HepG2 (cell line): ENCODE measurements around the gene ITGB7. TPM values are rescaled to one million over a fixed set of nuclear protein-coding genes. Genes with fewer than 3 reads are reported as not detected.

Experiments
- DNMT3B ChIP-seq: conservative IDR thresholded peaks from 2 replicates; pipeline ENCODE4 v1.6.1; 2016; ENCODE audit warnings: missing biosample characterization, control low read depth
- DR1 ChIP-seq: sonication (generic); formaldehyde crosslinking; IDR thresholded peaks from 2 replicates; pipeline ENCODE4 v1.8.0; 2021; ENCODE audit warnings: mild to moderate bottlenecking, missing genetic modification reagents, inconsistent platforms
- HHEX ChIP-seq: IDR thresholded peaks from 2 replicates; pipeline ENCODE4 v1.6.1; 2016; ENCODE audit warnings: control low read depth
- HIVEP1 ChIP-seq: sonication (generic); formaldehyde crosslinking; IDR thresholded peaks from 2 replicates; pipeline ENCODE4 v1.4.0; 2020; ENCODE audit warnings: mild to moderate bottlenecking, missing genetic modification reagents
- KMT2B ChIP-seq: IDR thresholded peaks from 2 replicates; pipeline ENCODE4 v1.6.1; 2016; ENCODE audit warnings: missing genetic modification reagents, missing compliant biosample characterization
- NFYC ChIP-seq: IDR thresholded peaks from 2 replicates; pipeline ENCODE4 v1.6.1; 2016; ENCODE audit warnings: missing genetic modification reagents, missing compliant biosample characterization
- RBAK ChIP-seq: sonication (generic); formaldehyde crosslinking; IDR thresholded peaks from 2 replicates; pipeline ENCODE4 v1.5.1; 2020; ENCODE audit warnings: mild to moderate bottlenecking, missing genetic modification reagents
- RFX5 ChIP-seq: IDR thresholded peaks from 2 replicates; pipeline ENCODE4 v1.6.1; 2011; ENCODE audit warnings: low read depth, low read length, improper control_type of control experiment
- RXRA ChIP-seq: sonication (generic); formaldehyde crosslinking; IDR thresholded peaks from 2 replicates; pipeline ENCODE4 v1.5.1; 2020; ENCODE audit warnings: missing genetic modification reagents
- SNAI1 ChIP-seq: sonication (generic); formaldehyde crosslinking; IDR thresholded peaks from 2 replicates; pipeline ENCODE4 v1.5.0; 2020; ENCODE audit warnings: mild to moderate bottlenecking, missing genetic modification reagents, borderline replicate concordance
- STAG1 ChIP-seq: sonication (generic); formaldehyde crosslinking; IDR thresholded peaks from 2 replicates; pipeline ENCODE4 v1.4.0; 2020; ENCODE audit warnings: missing genetic modification reagents
- TOE1 ChIP-seq: sonication (generic); formaldehyde crosslinking; IDR thresholded peaks from 2 replicates; pipeline ENCODE4 v1.4.0; 2020; ENCODE audit warnings: mild to moderate bottlenecking, missing genetic modification reagents
- ZMAT3 ChIP-seq: sonication (generic); formaldehyde crosslinking; conservative IDR thresholded peaks from 2 replicates; pipeline ENCODE4 v1.7.0; 2021; ENCODE audit warnings: missing genetic modification reagents
- ZNF160 ChIP-seq: sonication (generic); formaldehyde crosslinking; IDR thresholded peaks from 2 replicates; pipeline ENCODE4 v1.8.0; 2022; ENCODE audit warnings: mild to moderate bottlenecking, inconsistent platforms, missing genetic modification reagents
- ZNF17 ChIP-seq: sonication (generic); formaldehyde crosslinking; IDR thresholded peaks from 2 replicates; pipeline ENCODE4 v1.5.0; 2020; ENCODE audit warnings: mild to moderate bottlenecking, missing genetic modification reagents
- ZNF282 ChIP-seq: fragments of 450-650 bp; IDR thresholded peaks from 2 replicates; pipeline ENCODE4 v1.6.1; 2018; ENCODE audit not compliant: partially characterized antibody
- ZNF777 ChIP-seq: sonication (generic); formaldehyde crosslinking; IDR thresholded peaks from 2 replicates; pipeline ENCODE4 v1.4.0; 2020; ENCODE audit warnings: missing genetic modification reagents
- polyA plus RNA-seq, 8 experiments: library from polyadenylated mRNA; depleted of rRNA in 3 of 8; stranded (reverse) in 7 of 8; unstranded in 1 of 8; fragments of >200 nt; fragmentation: Illumina TruSeq in 4 of 8; extraction: Trizol in 4 of 8; gene quantifications; 2 replicates each; pipeline versions ENCODE4 v1.2.1 to v1.2.3, GENCODE V29; 2011 to 2016; ENCODE audit warnings: low read depth in 4 of 8, missing spikeins in 1 of 8, mixed read lengths in 1 of 8; ENCODE audit not compliant: insufficient read depth in 1 of 8
- total RNA-seq, 5 experiments: library from RNA; depleted of rRNA; stranded (reverse); fragments of >200 nt; fragmentation: Illumina TruSeq; extraction: Trizol; gene quantifications; 2 replicates each; pipeline ENCODE4 v1.2.3, GENCODE V29; 2016; ENCODE audit warnings: low read depth in 1 of 5
- TF ChIP-seq, protein P1 (sequence below): sonication (generic); formaldehyde crosslinking; IDR thresholded peaks from 2 replicates; pipeline ENCODE4 v1.5.0; 2020; ENCODE audit warnings: missing genetic modification reagents
- TF ChIP-seq, protein P2 (sequence below): sonication (generic); formaldehyde crosslinking; IDR thresholded peaks from 2 replicates; pipeline ENCODE4 v1.5.1; 2020; ENCODE audit warnings: mild to moderate bottlenecking, missing genetic modification reagents, moderate library complexity
- TF ChIP-seq, protein P3 (sequence below): sonication (generic); formaldehyde crosslinking; IDR thresholded peaks from 2 replicates; pipeline ENCODE4 v1.4.0; 2020; ENCODE audit warnings: missing genetic modification reagents, borderline replicate concordance

ITGB7 gene
- total and polyA plus RNA-seq, 2 of the 13 experiments (the other 11 are each of a cell fraction or from before 2014, with no cell fraction given), result 0.16 to 0.18 TPM

DNA sequence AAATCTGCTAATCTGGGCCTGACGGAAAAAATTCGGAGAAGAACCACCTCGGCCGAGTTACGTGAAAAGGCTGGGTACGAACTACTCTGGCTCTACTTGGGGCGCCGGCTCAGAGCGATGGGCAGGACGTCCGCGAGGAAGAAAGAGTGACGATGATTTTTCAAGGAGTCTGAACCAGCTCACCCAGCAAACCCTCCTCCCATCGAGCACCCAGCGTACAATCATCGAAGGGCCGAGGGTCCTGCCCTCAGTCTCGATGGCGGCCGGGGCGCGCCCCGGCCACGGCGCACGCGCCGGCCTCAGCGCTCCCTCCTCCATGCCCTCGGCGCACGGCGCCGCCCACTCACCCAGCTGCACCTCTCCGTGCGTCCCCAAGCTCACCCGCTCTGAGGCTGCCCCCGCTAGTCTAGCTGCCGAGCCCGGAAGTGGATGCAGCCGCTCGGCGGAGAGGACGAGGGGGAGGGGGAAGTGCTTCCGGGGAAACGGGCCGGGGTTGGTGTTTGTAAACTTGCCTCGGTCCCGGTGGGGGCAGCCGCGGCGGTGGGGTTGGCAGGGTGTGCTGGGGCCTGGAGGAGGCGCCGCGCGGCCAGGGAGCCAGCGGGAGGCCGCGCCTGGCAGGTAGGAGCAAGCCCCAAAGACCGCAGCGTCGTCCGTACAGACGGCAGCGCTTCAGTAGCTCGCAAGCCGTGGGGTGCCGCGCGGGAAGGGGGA, 26.7 kb downstream of the ITGB7 start, which contains the start of the genes CSAD and ZNF740 (continued):
- TF ChIP-seq, protein P1, sequence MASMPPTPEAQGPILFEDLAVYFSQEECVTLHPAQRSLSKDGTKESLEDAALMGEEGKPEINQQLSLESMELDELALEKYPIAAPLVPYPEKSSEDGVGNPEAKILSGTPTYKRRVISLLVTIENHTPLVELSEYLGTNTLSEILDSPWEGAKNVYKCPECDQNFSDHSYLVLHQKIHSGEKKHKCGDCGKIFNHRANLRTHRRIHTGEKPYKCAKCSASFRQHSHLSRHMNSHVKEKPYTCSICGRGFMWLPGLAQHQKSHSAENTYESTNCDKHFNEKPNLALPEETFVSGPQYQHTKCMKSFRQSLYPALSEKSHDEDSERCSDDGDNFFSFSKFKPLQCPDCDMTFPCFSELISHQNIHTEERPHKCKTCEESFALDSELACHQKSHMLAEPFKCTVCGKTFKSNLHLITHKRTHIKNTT (CRISPR knock-in tag), result no peak
- TF ChIP-seq, protein P2, sequence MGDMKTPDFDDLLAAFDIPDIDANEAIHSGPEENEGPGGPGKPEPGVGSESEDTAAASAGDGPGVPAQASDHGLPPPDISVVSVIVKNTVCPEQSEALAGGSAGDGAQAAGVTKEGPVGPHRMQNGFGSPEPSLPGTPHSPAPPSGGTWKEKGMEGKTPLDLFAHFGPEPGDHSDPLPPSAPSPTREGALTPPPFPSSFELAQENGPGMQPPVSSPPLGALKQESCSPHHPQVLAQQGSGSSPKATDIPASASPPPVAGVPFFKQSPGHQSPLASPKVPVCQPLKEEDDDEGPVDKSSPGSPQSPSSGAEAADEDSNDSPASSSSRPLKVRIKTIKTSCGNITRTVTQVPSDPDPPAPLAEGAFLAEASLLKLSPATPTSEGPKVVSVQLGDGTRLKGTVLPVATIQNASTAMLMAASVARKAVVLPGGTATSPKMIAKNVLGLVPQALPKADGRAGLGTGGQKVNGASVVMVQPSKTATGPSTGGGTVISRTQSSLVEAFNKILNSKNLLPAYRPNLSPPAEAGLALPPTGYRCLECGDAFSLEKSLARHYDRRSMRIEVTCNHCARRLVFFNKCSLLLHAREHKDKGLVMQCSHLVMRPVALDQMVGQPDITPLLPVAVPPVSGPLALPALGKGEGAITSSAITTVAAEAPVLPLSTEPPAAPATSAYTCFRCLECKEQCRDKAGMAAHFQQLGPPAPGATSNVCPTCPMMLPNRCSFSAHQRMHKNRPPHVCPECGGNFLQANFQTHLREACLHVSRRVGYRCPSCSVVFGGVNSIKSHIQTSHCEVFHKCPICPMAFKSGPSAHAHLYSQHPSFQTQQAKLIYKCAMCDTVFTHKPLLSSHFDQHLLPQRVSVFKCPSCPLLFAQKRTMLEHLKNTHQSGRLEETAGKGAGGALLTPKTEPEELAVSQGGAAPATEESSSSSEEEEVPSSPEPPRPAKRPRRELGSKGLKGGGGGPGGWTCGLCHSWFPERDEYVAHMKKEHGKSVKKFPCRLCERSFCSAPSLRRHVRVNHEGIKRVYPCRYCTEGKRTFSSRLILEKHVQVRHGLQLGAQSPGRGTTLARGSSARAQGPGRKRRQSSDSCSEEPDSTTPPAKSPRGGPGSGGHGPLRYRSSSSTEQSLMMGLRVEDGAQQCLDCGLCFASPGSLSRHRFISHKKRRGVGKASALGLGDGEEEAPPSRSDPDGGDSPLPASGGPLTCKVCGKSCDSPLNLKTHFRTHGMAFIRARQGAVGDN, result peak; percentile 92
- TF ChIP-seq, protein P3, sequence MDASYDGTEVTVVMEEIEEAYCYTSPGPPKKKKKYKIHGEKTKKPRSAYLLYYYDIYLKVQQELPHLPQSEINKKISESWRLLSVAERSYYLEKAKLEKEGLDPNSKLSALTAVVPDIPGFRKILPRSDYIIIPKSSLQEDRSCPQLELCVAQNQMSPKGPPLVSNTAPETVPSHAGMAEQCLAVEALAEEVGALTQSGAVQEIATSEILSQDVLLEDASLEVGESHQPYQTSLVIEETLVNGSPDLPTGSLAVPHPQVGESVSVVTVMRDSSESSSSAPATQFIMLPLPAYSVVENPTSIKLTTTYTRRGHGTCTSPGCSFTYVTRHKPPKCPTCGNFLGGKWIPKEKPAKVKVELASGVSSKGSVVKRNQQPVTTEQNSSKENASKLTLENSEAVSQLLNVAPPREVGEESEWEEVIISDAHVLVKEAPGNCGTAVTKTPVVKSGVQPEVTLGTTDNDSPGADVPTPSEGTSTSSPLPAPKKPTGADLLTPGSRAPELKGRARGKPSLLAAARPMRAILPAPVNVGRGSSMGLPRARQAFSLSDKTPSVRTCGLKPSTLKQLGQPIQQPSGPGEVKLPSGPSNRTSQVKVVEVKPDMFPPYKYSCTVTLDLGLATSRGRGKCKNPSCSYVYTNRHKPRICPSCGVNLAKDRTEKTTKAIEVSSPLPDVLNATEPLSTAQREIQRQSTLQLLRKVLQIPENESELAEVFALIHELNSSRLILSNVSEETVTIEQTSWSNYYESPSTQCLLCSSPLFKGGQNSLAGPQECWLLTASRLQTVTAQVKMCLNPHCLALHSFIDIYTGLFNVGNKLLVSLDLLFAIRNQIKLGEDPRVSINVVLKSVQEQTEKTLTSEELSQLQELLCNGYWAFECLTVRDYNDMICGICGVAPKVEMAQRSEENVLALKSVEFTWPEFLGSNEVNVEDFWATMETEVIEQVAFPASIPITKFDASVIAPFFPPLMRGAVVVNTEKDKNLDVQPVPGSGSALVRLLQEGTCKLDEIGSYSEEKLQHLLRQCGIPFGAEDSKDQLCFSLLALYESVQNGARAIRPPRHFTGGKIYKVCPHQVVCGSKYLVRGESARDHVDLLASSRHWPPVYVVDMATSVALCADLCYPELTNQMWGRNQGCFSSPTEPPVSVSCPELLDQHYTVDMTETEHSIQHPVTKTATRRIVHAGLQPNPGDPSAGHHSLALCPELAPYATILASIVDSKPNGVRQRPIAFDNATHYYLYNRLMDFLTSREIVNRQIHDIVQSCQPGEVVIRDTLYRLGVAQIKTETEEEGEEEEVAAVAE, result no peak
- TF ChIP-seq RXRA (CRISPR knock-in tag), result peak; percentile 70; the same call in 1 of the 2 replicates
- TF ChIP-seq DR1, result no peak
- TF ChIP-seq STAG1 (CRISPR knock-in tag), result no peak
- TF ChIP-seq ZNF17 (CRISPR knock-in tag), result no peak
- TF ChIP-seq ZNF160 (CRISPR knock-in tag), result 0 out of 2 replicates have a peak, but pooled peaks have one; percentile 53
- TF ChIP-seq ZMAT3 (CRISPR knock-in tag), result peak; percentile 73
- no peak; the same call in 1 of the 2 replicates for TF ChIP-seq TOE1 (CRISPR knock-in tag)
- TF ChIP-seq ZNF282, result no peak
- no peak for TF ChIP-seq DNMT3B (CRISPR knock-in tag)
- no peak for TF ChIP-seq HIVEP1 (CRISPR knock-in tag)
- TF ChIP-seq KMT2B (CRISPR knock-in tag), result peak; percentile 86
- no peak for TF ChIP-seq RFX5
- no peak for TF ChIP-seq HHEX (CRISPR knock-in tag)
- peak; percentile 63; the same call in 1 of the 2 replicates for TF ChIP-seq ZNF777 (CRISPR knock-in tag)
- no peak; the same call in 1 of the 2 replicates for TF ChIP-seq NFYC
- TF ChIP-seq RBAK (CRISPR knock-in tag), result no peak
- no peak for TF ChIP-seq SNAI1 (CRISPR knock-in tag)
